ENCODE results near the gene GRIK3.

DNA sequence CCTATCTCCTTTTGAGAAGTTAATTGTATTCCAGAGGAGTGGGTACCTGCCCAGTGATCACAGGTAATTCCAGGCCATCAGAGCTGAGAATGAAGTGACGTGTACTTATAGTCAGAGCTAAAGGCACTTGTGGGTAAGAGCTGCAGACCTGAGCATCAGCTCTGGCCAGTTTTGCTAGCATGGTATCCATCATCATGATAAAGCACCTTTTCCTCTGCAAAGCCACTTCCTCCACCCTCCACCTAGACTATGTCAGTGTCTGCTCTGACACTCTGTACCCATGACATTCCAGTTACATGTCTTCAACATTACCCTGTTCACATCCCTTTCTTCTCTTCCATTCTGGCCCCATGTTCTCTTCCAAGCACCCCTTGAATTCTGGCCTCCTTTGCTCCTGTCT lies 157.3 kb downstream of the GRIK3 start:
- TF ChIP-seq, protein P1, sequence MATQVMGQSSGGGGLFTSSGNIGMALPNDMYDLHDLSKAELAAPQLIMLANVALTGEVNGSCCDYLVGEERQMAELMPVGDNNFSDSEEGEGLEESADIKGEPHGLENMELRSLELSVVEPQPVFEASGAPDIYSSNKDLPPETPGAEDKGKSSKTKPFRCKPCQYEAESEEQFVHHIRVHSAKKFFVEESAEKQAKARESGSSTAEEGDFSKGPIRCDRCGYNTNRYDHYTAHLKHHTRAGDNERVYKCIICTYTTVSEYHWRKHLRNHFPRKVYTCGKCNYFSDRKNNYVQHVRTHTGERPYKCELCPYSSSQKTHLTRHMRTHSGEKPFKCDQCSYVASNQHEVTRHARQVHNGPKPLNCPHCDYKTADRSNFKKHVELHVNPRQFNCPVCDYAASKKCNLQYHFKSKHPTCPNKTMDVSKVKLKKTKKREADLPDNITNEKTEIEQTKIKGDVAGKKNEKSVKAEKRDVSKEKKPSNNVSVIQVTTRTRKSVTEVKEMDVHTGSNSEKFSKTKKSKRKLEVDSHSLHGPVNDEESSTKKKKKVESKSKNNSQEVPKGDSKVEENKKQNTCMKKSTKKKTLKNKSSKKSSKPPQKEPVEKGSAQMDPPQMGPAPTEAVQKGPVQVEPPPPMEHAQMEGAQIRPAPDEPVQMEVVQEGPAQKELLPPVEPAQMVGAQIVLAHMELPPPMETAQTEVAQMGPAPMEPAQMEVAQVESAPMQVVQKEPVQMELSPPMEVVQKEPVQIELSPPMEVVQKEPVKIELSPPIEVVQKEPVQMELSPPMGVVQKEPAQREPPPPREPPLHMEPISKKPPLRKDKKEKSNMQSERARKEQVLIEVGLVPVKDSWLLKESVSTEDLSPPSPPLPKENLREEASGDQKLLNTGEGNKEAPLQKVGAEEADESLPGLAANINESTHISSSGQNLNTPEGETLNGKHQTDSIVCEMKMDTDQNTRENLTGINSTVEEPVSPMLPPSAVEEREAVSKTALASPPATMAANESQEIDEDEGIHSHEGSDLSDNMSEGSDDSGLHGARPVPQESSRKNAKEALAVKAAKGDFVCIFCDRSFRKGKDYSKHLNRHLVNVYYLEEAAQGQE (IDR thresholded peaks at IDR 0.05; ENCODE audit: low read depth): no peak
- no peak for TF ChIP-seq YY1 (IDR thresholded peaks at IDR 0.05; ENCODE audit: low read depth)
- TF ChIP-seq, protein P2, sequence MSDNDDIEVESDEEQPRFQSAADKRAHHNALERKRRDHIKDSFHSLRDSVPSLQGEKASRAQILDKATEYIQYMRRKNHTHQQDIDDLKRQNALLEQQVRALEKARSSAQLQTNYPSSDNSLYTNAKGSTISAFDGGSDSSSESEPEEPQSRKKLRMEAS (IDR thresholded peaks at IDR 0.05): no peak
- no peak for TF ChIP-seq FOXM1 (IDR thresholded peaks at IDR 0.05; ENCODE audit: borderline replicate concordance, low read depth)
- no peak for TF ChIP-seq TAF1 (IDR thresholded peaks at IDR 0.05; ENCODE audit: low read depth)
- TF ChIP-seq, protein P3, sequence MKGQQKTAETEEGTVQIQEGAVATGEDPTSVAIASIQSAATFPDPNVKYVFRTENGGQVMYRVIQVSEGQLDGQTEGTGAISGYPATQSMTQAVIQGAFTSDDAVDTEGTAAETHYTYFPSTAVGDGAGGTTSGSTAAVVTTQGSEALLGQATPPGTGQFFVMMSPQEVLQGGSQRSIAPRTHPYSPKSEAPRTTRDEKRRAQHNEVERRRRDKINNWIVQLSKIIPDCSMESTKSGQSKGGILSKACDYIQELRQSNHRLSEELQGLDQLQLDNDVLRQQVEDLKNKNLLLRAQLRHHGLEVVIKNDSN (IDR thresholded peaks at IDR 0.05): no peak
- TF ChIP-seq ZBTB7A (IDR thresholded peaks at IDR 0.05; ENCODE audit: low read depth): no peak
- no peak for TF ChIP-seq EP300 (IDR thresholded peaks at IDR 0.05; ENCODE audit: borderline replicate concordance)
